A549 (cell line): ENCODE data around the gene EFHD2.
"Not testable (repeated sequence)": the region's sequence is repeated elsewhere in the genome, so short reads cannot be mapped to it uniquely, and the experiment has no call there.

Experiments
- CEBPB ChIP-seq, 2 experiments: fragments of >200 bp in 1 of 2; sonication (Bioruptor Twin) in 1 of 2; formaldehyde crosslinking in 1 of 2; IDR thresholded peaks; 2 replicates each; pipeline ENCODE4 v1.6.1; 2012 to 2016
- CHD2 ChIP-seq: fragments of 150-350 bp; IDR thresholded peaks from 2 replicates; pipeline ENCODE4 v1.6.1; 2014; ENCODE audit warnings: low read length; ENCODE audit not compliant: partially characterized antibody
- CTCF ChIP-seq: fragments of >200 bp; sonication (Bioruptor Twin); formaldehyde crosslinking; IDR thresholded peaks from 3 replicates; pipeline ENCODE4 v1.5.1; 2016
- ESRRA ChIP-seq: fragments of 150-350 bp; IDR thresholded peaks from 2 replicates; pipeline ENCODE4 v1.6.1; 2014; ENCODE audit warnings: mild to moderate bottlenecking, low read length, borderline replicate concordance
- FOSL2 ChIP-seq, 2 experiments: fragments of 450-650 bp in 1 of 2; fragments of >200 bp in 1 of 2; sonication (Bioruptor Twin) in 1 of 2; formaldehyde crosslinking; IDR thresholded peaks; 2 replicates each; pipeline versions ENCODE4 v1.5.0 to v1.6.1; 2016 to 2020; ENCODE audit warnings: mild to moderate bottlenecking in 1 of 2, moderate library complexity in 1 of 2
- MYC ChIP-seq: IDR thresholded peaks from 2 replicates; pipeline ENCODE4 v1.6.1; 2012; ENCODE audit warnings: mild to moderate bottlenecking, inconsistent platforms, low read length, improper control_type of control experiment, borderline replicate concordance
- PBX3 ChIP-seq: IDR thresholded peaks from 2 replicates; pipeline ENCODE4 v1.6.1; 2012
- POLR2A ChIP-seq: IDR thresholded peaks from 2 replicates; pipeline ENCODE4 v1.6.1; 2012; ENCODE audit warnings: mild to moderate bottlenecking, low read length
- RAD21 ChIP-seq, 2 experiments: fragments of >200 bp in 1 of 2; sonication (Bioruptor Twin) in 1 of 2; formaldehyde crosslinking in 1 of 2; IDR thresholded peaks in 1 of 2; conservative IDR thresholded peaks in 1 of 2; 2 replicates in 1 of 2; 3 replicates in 1 of 2; pipeline ENCODE4 v1.6.1; 2012 to 2018; ENCODE audit warnings: inconsistent platforms in 1 of 2
- RCOR1 ChIP-seq: fragments of 150-350 bp; IDR thresholded peaks from 2 replicates; pipeline ENCODE4 v1.6.1; 2014; ENCODE audit warnings: antibody characterized with exemption, low read length, low read depth
- SMC3 ChIP-seq: fragments of >200 bp; sonication (Bioruptor Twin); formaldehyde crosslinking; IDR thresholded peaks from 3 replicates; pipeline ENCODE4 v1.6.1; 2018; ENCODE audit warnings: inconsistent platforms
- USF2 ChIP-seq: fragments of 450-650 bp; IDR thresholded peaks from 2 replicates; pipeline ENCODE4 v1.6.1; 2014; ENCODE audit warnings: antibody characterized with exemption

- not testable (repeated sequence) for TF ChIP-seq SMC3; CTCF; USF2; CHD2; RCOR1; ESRRA; POLR2A; PBX3; RAD21 (conservative IDR thresholded peaks at IDR 0.05 in 1 of 2, IDR thresholded peaks at IDR 0.05 in 1 of 2); CEBPB (IDR thresholded peaks at IDR 0.05); MYC; FOSL2 (IDR thresholded peaks at IDR 0.05); FOSL2 (CRISPR knock-in tag; IDR thresholded peaks at IDR 0.05)
Measured at GRCh38 chr1:15463064-15463800, 53.5 kb downstream of the EFHD2 start.
